Measurements from ENCODE around the gene CACHD1. TPM values are rescaled to one million over a fixed set of nuclear protein-coding genes. Genes with fewer than 3 reads are reported as not detected.

The CACHD1 gene
- total RNA-seq, 1 experiment from 2014 or later, result 29.9 TPM

- peaks cover 14% of the 10 kb centered on the region for H3K36me3 ChIP-seq (ENCODE audit: control insufficient read depth, insufficient read depth, low read length)
- H3K4me3 ChIP-seq (ENCODE audit: low read depth in 2 of 2, low read length in 2 of 2), result no peak overlapping the region
- ATAC-seq (no peak), DNase-seq (ENCODE audit: low read depth, low spot score) (no peak)
- TF ChIP-seq TCF7L2 (IDR thresholded peaks at IDR 0.05; ENCODE audit: low read depth, low read length) (no peak), REST (IDR thresholded peaks at IDR 0.05; ENCODE audit: insufficient read depth in 1 of 2, low read depth in 2 of 2, low read length in 1 of 2) (no peak), SIN3A (IDR thresholded peaks at IDR 0.05; ENCODE audit: borderline replicate concordance, insufficient read depth, low read depth, low read length) (no peak), CTCF (IDR thresholded peaks at IDR 0.05) (no peak), POLR2AphosphoS5 (IDR thresholded peaks at IDR 0.05; ENCODE audit: low read depth, low read length) (no peak)
- in situ Hi-C loops (cut with HindIII; ENCODE audit: low pct_unique_long_range_greater_than_20kb, low sequenced_read_pairs), result no loop called here
- H3K27ac ChIP-seq (ENCODE audit: low read length), result no peak overlapping the region
- H3K9me3 ChIP-seq (ENCODE audit: control insufficient read depth, insufficient read depth, low read depth, low read length), result no peaks in the 10 kb centered on the region
- ChIA-PET POLR2A (no interaction called here), CTCF (no interaction called here)
- no TSS peak for BruUV-seq (replicated peaks)
- no peaks in the 10 kb centered on the region for H3K4me1 ChIP-seq (ENCODE audit: control insufficient read depth, insufficient read depth, low read length)
- intact Hi-C loops (cut with micrococcal nuclease; ENCODE audit: unreplicated experiment), result no loop called here
- no peaks in the 10 kb centered on the region for H3K27me3 ChIP-seq (ENCODE audit: control insufficient read depth, insufficient read depth, low read length)
Measured at GRCh38 chr1:64664299-64664698, 194.4 kb downstream of the CACHD1 start.

- Histone ChIP-seq H3K36me3 (ENCODE audit: control insufficient read depth, insufficient read depth, low read length) (peaks cover 10% of the 10 kb centered on the region; the same call in 1 of the 2 replicates), H3K27ac (ENCODE audit: low read length) (no peak overlapping the region), H3K9me3 (ENCODE audit: control insufficient read depth, insufficient read depth, low read depth, low read length) (no peaks in the 10 kb centered on the region), H3K4me3 (ENCODE audit: low read depth in 2 of 2, low read length in 2 of 2) (no peak overlapping the region), H3K4me1 (ENCODE audit: control insufficient read depth, insufficient read depth, low read length) (no peaks in the 10 kb centered on the region), H3K27me3 (ENCODE audit: control insufficient read depth, insufficient read depth, low read length) (no peaks in the 10 kb centered on the region)
- DNase-seq (ENCODE audit: low read depth, low spot score) (no peak), ATAC-seq (no peak)
- no TSS peak for BruUV-seq (replicated peaks)
- ChIA-PET CTCF (no interaction called here), POLR2A (interaction anchor here (0.6 kb wide), 1 partner anchor 124 kb away, joined by 17 read pairs; no protein-coding TSS in a partner anchor)
- intact Hi-C loops (cut with micrococcal nuclease; ENCODE audit: unreplicated experiment), result no loop called here
- in situ Hi-C loops (cut with HindIII; ENCODE audit: low pct_unique_long_range_greater_than_20kb, low sequenced_read_pairs), result no loop called here
- TF ChIP-seq CTCF (IDR thresholded peaks at IDR 0.05), result no peak
- no peak for TF ChIP-seq SIN3A (IDR thresholded peaks at IDR 0.05; ENCODE audit: borderline replicate concordance, insufficient read depth, low read depth, low read length)
- TF ChIP-seq REST (IDR thresholded peaks at IDR 0.05; ENCODE audit: insufficient read depth in 1 of 2, low read depth in 2 of 2, low read length in 1 of 2), result no peak
- no peak for TF ChIP-seq TCF7L2 (IDR thresholded peaks at IDR 0.05; ENCODE audit: low read depth, low read length)
- no peak for TF ChIP-seq POLR2AphosphoS5 (IDR thresholded peaks at IDR 0.05; ENCODE audit: low read depth, low read length)
Measured at GRCh38 chr1:64669098-64669675, 199.3 kb downstream of the CACHD1 start.
